CD4-positive, alpha-beta T cell treated with Interleukin-2 at 100 ng/mL for 4 hours (primary cell): ENCODE results near the gene NAA16.
"Not testable (repeated sequence)": the region's sequence is repeated elsewhere in the genome, so short reads cannot be mapped to it uniquely, and the experiment has no call there.

Source experiments
- DNase-seq: peaks from one replicate; pipeline ENCODE4 v3.0.0-alpha.2; 2020; ENCODE audit warnings: low spot score

Gene NAA16

GRCh38 chr13:41356385-41356648 is 45.2 kb downstream of the NAA16 start:
- DNase-seq = not testable (repeated sequence)

GRCh38 chr13:41356786-41357185 is 45.7 kb downstream of the NAA16 start:
- peak; percentile 78 for DNase-seq

GRCh38 chr13:41361491-41361890 is 50.4 kb downstream of the NAA16 start:
- no peak for DNase-seq

GRCh38 chr13:41364043-41364442 is 53.0 kb downstream of the NAA16 start:
- no peak for DNase-seq

GRCh38 chr13:41365631-41366030 is 54.6 kb downstream of the NAA16 start:
- DNase-seq = no peak

GRCh38 chr13:41370736-41371135 is 59.7 kb downstream of the NAA16 start:
- DNase-seq = no peak

GRCh38 chr13:41377446-41377845 is 66.4 kb downstream of the NAA16 start:
- DNase-seq = no peak

GRCh38 chr13:41382431-41382830 is 71.4 kb downstream of the NAA16 start:
- no peak for DNase-seq

GRCh38 chr13:41383386-41383785 is 72.3 kb downstream of the NAA16 start:
- no peak for DNase-seq

- DNase-seq = peak; percentile 12
Observed at GRCh38 chr13:41384749-41385503, 73.9 kb downstream of the NAA16 start.

GRCh38 chr13:41386211-41386610 is 75.1 kb downstream of the NAA16 start:
- no peak for DNase-seq

- DNase-seq = no peak
Observed at GRCh38 chr13:41387576-41387975, 76.5 kb downstream of the NAA16 start.

- DNase-seq = no peak
Observed at GRCh38 chr13:41388143-41388881, 77.2 kb downstream of the NAA16 start.

- no peak for DNase-seq
Observed at GRCh38 chr13:41389580-41389979, 78.5 kb downstream of the NAA16 start.

- DNase-seq = no peak
Observed at GRCh38 chr13:41394166-41394565, 83.1 kb downstream of the NAA16 start.

- no peak for DNase-seq
Observed at GRCh38 chr13:41398494-41399170, 87.6 kb downstream of the NAA16 start.

- no peak for DNase-seq
Observed at GRCh38 chr13:41401366-41401765, 90.3 kb downstream of the NAA16 start.

- no peak for DNase-seq
Observed at GRCh38 chr13:41402691-41403511, 91.8 kb downstream of the NAA16 start.

GRCh38 chr13:41403983-41404382 is 92.9 kb downstream of the NAA16 start:
- no peak for DNase-seq

GRCh38 chr13:41405367-41405766 is 94.3 kb downstream of the NAA16 start:
- no peak for DNase-seq

GRCh38 chr13:41407380-41407779 is 96.3 kb downstream of the NAA16 start:
- DNase-seq = no peak

- no peak for DNase-seq
Observed at GRCh38 chr13:41408121-41408520, 97.1 kb downstream of the NAA16 start.
